Measurements from ENCODE around the gene MB21D2. TPM values are rescaled to one million over a fixed set of nuclear protein-coding genes. Genes with fewer than 3 reads are reported as not detected.

The MB21D2 gene
- total and polyA plus RNA-seq, 2 of the 8 experiments (the other 6 are each of a cell fraction or from before 2014, with no cell fraction given) = 10.0 to 21.0 TPM

DNA sequence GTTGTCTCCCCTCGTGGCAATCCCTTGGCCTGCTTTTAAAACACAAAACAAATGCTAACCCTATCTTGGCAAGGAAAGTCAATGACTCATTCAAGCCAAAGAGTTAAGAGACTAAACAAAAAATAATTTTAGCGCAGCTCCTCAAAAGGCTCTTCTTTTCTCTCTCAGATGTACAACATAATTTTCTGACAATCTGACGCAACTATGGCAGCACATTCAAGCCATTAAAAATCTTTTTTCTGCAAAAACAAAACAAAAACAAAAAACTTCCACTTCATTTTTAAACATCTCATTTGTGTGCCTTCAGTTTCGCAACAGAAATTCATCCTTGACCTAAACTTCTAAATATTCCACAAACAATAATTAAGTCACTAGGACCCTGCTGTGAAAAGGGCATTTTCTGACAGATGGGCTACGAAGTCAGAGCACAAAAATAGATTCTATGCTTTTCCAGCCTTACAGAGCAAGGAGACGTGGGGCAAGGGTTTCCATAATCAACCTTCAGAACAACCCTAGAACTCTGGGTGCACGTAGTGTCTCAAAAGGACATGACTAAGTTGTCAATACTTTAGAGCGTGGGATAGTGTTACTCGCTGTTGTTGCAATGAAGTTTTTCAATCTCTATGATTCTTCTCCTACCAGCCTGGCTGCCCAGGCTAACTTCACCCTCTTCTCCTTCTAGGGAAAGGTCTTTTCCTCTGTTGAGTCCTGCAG, 84.3 kb downstream of the MB21D2 start:
- no peak overlapping the region for H4K8ac ChIP-seq (ENCODE audit: extremely low read depth, insufficient read depth, low read length)
- H3K79me2 ChIP-seq (ENCODE audit: control insufficient read depth in 1 of 2, insufficient read depth in 2 of 2, low read length in 2 of 2) = peaks cover 3 to 63% of the 10 kb centered on the region in 2 experiments; a peak in 3 of 4 replicates
- H3K4me3 ChIP-seq (ENCODE audit: extremely low read depth in 1 of 4, insufficient read depth in 2 of 4, low read depth in 3 of 4, low read length in 4 of 4) = no peak overlapping the region
- H2BK120ac ChIP-seq (replicated peaks; ENCODE audit: low read depth, low read length) = no peak overlapping the region
- TF ChIP-seq RNF2 (IDR thresholded peaks at IDR 0.05; ENCODE audit: borderline replicate concordance, low read depth, low read length, missing control alignments, poor library complexity, severe bottlenecking) (no peak), SIN3A (conservative IDR thresholded peaks at IDR 0.05 in 1 of 2, IDR thresholded peaks at IDR 0.05 in 1 of 2; ENCODE audit: low read depth in 1 of 2, low read length in 2 of 2) (no peak), TAF7 (optimal IDR thresholded peaks at IDR 0.05; ENCODE audit: borderline replicate concordance, low read depth, low read length) (no peak)
- no peak for FAIRE-seq
- CTCF ChIA-PET (ENCODE audit: partially characterized antibody) = interaction anchor here (3.5 kb wide), 1 partner anchor 16 kb away, joined by 12 read pairs; no protein-coding TSS in a partner anchor
- H3K27ac ChIP-seq (ENCODE audit: low read depth, low read length) = no peak overlapping the region
- H3K56ac ChIP-seq (replicated peaks; ENCODE audit: insufficient read length, low read depth, low read length) = no peak overlapping the region
- no peaks in the 10 kb centered on the region; the same call in 1 of the 2 replicates for H3K23me2 ChIP-seq (ENCODE audit: low read depth, low read length)
- no peaks in the 10 kb centered on the region for H3K27me3 ChIP-seq (replicated peaks in 1 of 4; ENCODE audit: control insufficient read depth in 3 of 4, extremely low read depth in 1 of 4, insufficient read depth in 3 of 4, low read length in 3 of 4)
- WGBS, 2 experiments (ENCODE audit: extremely low coverage in 1 of 2, insufficient coverage in 1 of 2, insufficient read length in 1 of 2, insufficient replicate concordance in 2 of 2, low coverage in 1 of 2, low lambda C conversion rate in 2 of 2, missing lambda C conversion rate in 1 of 2) = 88% methylated on average over 9 of the region's 9 CpGs; no CpG with 5 or more reads in 1 of the 2 experiments
- H3K9me3 ChIP-seq (ENCODE audit: insufficient read depth in 2 of 2, low read depth in 1 of 2, low read length in 1 of 2) = no peaks in the 10 kb centered on the region
- no peak overlapping the region for H3K9ac ChIP-seq (replicated peaks in 1 of 4; ENCODE audit: extremely low read depth in 1 of 4, low read depth in 3 of 4, low read length in 3 of 4)
- H3K79me1 ChIP-seq (ENCODE audit: low read depth, low read length) = peaks cover 12% of the 10 kb centered on the region
- no peaks in the 10 kb centered on the region for H3K36me3 ChIP-seq (ENCODE audit: control insufficient read depth in 2 of 4, insufficient read depth in 4 of 4, low read length in 3 of 4)
- H3K4me2 ChIP-seq (ENCODE audit: insufficient read depth in 1 of 2, low read depth in 2 of 2, low read length in 2 of 2) = no peak overlapping the region
- no peak overlapping the region for H4K5ac ChIP-seq (ENCODE audit: insufficient read length, low read depth, low read length)
- no peak overlapping the region; the same call in 1 of the 2 replicates for H2BK15ac ChIP-seq (ENCODE audit: low read length)
- H3K4ac ChIP-seq (replicated peaks; ENCODE audit: insufficient read length, low read depth, low read length) = no peak overlapping the region
- no peak for DNase-seq (ENCODE audit: low read depth in 1 of 2, low spot score in 2 of 2)
- H4K20me1 ChIP-seq (replicated peaks in 1 of 2; ENCODE audit: control insufficient read depth in 1 of 2, insufficient read depth in 2 of 2, low read length in 2 of 2) = peaks cover 0 to 2% of the 10 kb centered on the region in 2 experiments
- no peak overlapping the region for H2AK5ac ChIP-seq (ENCODE audit: low read depth, low read length)
- H3K14ac ChIP-seq (ENCODE audit: insufficient read length) = no peak overlapping the region
- H3K4me1 ChIP-seq (replicated peaks in 1 of 4; ENCODE audit: control insufficient read depth in 3 of 4, insufficient read depth in 4 of 4, low read length in 3 of 4) = peaks cover 0 to 7% (median 3%) of the 10 kb centered on the region in 4 experiments; a peak in 2 of 7 replicates
- H2BK20ac ChIP-seq (ENCODE audit: low read length) = no peak overlapping the region
- H2BK12ac ChIP-seq (ENCODE audit: low read depth, low read length) = no peak overlapping the region; the same call in 1 of the 2 replicates
- no peak overlapping the region for H3K18ac ChIP-seq (ENCODE audit: extremely low read depth, low read length)
- H2AFZ ChIP-seq (ENCODE audit: low read length) = no peak overlapping the region
- H3K23ac ChIP-seq (ENCODE audit: insufficient read length) = no peak overlapping the region
- POLR2A ChIA-PET (ENCODE audit: partially characterized antibody) = no interaction called here
- H4K91ac ChIP-seq (replicated peaks; ENCODE audit: insufficient read length, low read length) = no peak overlapping the region
- no peak overlapping the region for H2BK5ac ChIP-seq (ENCODE audit: low read depth, low read length)

All from H1 (cell line).